Transverse colon (tissue), 4 donors: ENCODE results near the gene POLR1F.

Experiments used
- CTCF ChIP-seq, 5 experiments: fragments of 200-600 bp in 3 of 5; fragments of 450-650 bp in 2 of 5; sonication (generic) in 3 of 5; IDR thresholded peaks; 1 replicate in 2 of 5; 2 replicates in 3 of 5; pipeline ENCODE4 v1.5.1; 2016 to 2017; ENCODE audit warnings: antibody characterized with exemption in 5 of 5, inconsistent platforms in 3 of 5, mild to moderate bottlenecking in 2 of 5, moderate library complexity in 1 of 5
- EP300 ChIP-seq: sonication (generic); formaldehyde crosslinking; IDR thresholded peaks from one replicate; pipeline ENCODE4 v1.6.1; 2017; ENCODE audit warnings: antibody characterized with exemption, low read depth
- POLR2A ChIP-seq: fragments of 450-650 bp; IDR thresholded peaks from one replicate; pipeline ENCODE4 v1.6.1; 2016; ENCODE audit warnings: antibody characterized with exemption, mild to moderate bottlenecking, moderate library complexity
- POLR2AphosphoS5 ChIP-seq, 3 donors: sonication (generic); formaldehyde crosslinking; IDR thresholded peaks; one replicate each; pipeline ENCODE4 v1.6.1; 2016; ENCODE audit warnings: antibody characterized with exemption in 3 of 3

GRCh38 chr7:19744075-19744474 lies 35.2 kb upstream of the POLR1F start:
- TF ChIP-seq POLR2A, result no peak
- no peak for TF ChIP-seq CTCF (IDR thresholded peaks at IDR 0.05)
- TF ChIP-seq POLR2AphosphoS5 (IDR thresholded peaks at IDR 0.05), result no peak
- no peak for TF ChIP-seq EP300
